Glomerular endothelial cell (primary cell): ENCODE measurements around the gene PATE4. TPM values are rescaled to one million over a fixed set of nuclear protein-coding genes. Genes with fewer than 3 reads are reported as not detected.
"Not testable (repeated sequence)": the region's sequence is repeated elsewhere in the genome, so short reads cannot be mapped to it uniquely, and the experiment has no call there.

Experiments used
- DNase-seq: peaks from one replicate; pipeline ENCODE4 v3.0.0-alpha.2; 2011; ENCODE audit warnings: low read depth, low spot score; ENCODE audit errors: extremely low read depth
- total RNA-seq: library from RNA; depleted of rRNA; stranded (reverse); fragments of >200 nt; gene quantifications from 2 replicates; pipeline ENCODE4 v1.2.3, GENCODE V29; 2015

Gene PATE4, protein sequence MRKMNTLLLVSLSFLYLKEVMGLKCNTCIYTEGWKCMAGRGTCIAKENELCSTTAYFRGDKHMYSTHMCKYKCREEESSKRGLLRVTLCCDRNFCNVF
- not detected in 2 replicates for total RNA-seq

- DNase-seq = no peak
Observed at GRCh38 chr11:125833016-125833415, at the start of gene PATE4. Gene PATE4 (plus strand): TSS chr11:125833316. CDS start chr11:125833360, 44 bp downstream.

GRCh38 chr11:125784678-125785077 is 48.4 kb upstream of the PATE4 start:
- no peak for DNase-seq

DNA sequence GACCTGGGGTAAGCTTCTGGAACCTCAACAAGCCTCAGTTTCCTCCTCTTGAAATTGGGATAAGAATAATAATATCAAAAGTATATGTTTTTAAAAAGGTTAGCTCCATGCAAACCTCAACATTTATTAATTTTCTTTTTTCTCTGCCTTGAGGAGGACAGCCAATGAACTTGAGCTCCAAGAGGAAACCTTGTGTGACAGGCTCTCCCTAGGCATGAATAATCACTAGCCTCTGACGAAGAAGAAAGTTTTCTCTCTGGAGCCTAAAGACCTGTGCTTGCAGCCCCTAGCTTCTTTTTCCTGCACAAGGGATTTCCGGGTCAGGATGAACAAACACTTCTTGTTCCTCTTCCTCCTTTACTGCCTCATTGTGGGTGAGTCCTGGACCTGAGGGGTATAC is 45.3 kb upstream of the PATE4 start, which contains the start of gene PATE3:
TSS of gene PATE3 (plus strand) at position 301 of the 400 bp plus-strand sequence. CDS start at position 326, 25 bp downstream.
- DNase-seq = no peak

GRCh38 chr11:125790825-125791224 is 42.3 kb upstream of the PATE4 start:
- DNase-seq = no peak

- no peak for DNase-seq
Observed at GRCh38 chr11:125797641-125798040, 35.5 kb upstream of the PATE4 start.

GRCh38 chr11:125799808-125800207 is 33.3 kb upstream of the PATE4 start:
- DNase-seq = no peak

DNA sequence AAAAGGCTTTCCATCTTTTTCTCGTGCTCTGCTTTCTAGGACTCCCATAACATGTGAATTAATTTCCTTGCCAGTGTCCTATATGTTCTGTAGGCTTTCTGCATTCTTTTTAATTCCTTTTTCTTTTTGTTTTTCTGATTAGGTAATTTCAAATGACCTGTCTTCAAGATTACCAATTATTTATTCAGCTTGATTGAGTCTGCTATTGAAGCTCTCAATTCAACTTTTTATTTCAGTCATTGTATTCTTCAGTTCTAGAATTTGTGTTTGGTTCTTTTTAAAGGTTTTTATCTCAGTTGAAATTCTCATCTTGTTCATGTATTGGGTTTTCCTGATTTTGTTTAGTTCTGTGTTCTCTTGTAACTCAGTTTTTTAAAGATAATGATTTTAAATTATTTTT is 30.7 kb upstream of the PATE4 start:
- DNase-seq = no peak

GRCh38 chr11:125807909-125808308 is 25.2 kb upstream of the PATE4 start:
- DNase-seq = no peak

DNA sequence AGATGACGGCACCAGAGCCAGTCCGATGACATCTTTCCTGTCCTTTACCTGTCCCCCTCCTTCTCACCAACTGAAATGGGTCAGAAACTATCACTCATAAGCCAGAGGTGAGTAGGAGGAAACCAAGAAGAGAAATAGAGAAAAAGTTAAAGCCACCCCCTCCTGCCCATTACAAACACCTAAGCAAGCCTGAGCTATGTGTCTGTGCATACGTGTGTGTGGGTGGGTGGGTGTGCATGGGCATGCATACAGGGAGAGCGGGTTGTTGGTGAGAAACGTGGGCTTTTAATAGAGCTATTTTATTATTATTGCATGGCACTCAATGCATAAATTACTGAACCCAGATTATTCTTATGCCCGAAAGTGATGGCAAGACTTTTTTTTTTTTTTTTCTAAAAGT is 2.6 kb downstream of the PATE4 start:
- no peak for DNase-seq

DNA sequence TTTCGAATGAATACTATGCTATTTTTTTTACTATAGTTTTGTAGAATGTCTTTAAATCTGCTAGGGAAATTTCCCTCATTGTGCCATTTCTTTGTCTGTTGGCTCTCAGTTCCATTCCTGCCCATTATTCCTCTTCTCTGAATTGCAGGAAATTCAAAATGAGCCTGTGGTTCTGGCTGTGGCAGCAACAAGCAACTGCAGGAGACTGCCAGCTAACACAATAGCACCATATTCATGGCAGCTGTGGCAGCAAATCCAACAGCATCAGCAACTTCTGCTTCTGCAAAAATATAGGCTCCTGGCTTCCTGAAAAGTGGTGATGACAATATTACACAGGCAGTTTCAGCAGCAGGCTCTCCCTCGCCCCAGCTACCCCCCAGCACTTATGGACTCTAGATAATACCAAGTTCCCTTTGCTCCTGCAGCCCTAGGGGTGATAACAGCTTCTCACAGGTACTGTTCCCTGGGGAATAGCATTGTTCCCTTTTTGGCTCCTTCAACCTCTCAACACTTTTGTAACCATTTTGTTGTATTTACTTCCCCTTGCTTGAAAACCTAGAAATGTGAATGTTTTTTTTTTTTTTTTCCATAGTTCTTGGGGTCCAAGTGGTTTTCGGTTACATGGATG is 9.3 kb downstream of the PATE4 start:
- no peak for DNase-seq

DNA sequence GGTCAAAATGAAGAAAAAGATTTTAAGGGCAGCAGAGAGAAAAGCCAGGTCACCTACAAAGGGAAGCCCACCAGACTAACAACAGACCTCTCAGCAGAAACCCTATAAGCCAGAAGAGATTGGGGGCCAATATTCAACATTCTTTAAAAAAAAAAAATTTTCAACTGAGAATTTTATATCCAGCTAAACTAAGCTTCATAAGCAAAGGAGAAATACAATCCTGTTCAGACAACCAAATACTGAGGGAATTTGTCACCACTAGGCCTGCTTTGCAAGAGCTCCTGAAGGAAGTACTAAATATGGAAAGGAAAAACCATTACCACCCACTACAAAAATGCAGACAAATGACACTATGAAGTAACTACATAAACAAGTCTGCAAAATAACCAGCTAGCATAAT is 13.1 kb downstream of the PATE4 start:
- no peak for DNase-seq

- DNase-seq = not testable (repeated sequence)
Observed at GRCh38 chr11:125857670-125858069, 24.6 kb downstream of the PATE4 start.

DNA sequence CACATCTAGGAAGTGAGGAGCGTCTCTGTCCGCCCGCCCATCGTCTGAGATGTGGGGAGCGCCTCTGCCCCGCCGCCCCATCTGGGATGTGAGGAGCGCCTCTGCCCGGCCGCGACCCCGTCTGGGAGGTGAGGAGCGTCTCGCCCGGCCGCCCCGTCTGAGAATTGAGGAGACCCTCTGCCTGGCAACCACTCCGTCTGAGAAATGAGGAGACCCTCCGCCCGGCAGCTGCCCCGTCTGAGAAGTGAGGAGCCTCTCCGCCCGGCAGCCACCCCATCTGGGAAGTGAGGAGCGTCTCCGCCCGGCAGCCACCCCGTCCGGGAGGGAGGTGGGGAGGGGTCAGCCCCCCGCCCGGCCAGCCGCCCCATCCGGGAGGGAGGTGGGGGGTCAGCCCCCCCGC is 29.7 kb downstream of the PATE4 start:
- not testable (repeated sequence) for DNase-seq

GRCh38 chr11:125865354-125865753 is 32.2 kb downstream of the PATE4 start:
- not testable (repeated sequence) for DNase-seq

DNA sequence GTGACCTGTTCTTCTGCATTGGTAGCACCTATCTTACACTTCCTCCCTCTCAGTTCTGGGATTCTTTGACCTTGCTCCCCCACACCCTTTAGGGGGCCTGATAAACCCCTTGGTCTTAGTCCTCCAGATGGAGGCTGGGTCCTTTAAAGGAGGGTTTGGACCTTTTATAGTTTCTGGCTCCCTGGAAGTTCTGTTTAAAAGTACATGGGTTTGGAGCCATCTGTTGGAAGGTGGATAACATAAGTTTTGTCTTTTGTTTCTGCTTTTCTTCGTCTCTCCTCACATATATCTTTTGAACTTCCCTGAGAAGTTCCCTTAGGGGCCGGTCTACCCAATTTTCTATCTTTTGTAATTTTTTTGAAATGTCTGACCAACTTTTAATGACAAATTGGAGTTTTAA is 36.4 kb downstream of the PATE4 start:
- DNase-seq = no peak

DNA sequence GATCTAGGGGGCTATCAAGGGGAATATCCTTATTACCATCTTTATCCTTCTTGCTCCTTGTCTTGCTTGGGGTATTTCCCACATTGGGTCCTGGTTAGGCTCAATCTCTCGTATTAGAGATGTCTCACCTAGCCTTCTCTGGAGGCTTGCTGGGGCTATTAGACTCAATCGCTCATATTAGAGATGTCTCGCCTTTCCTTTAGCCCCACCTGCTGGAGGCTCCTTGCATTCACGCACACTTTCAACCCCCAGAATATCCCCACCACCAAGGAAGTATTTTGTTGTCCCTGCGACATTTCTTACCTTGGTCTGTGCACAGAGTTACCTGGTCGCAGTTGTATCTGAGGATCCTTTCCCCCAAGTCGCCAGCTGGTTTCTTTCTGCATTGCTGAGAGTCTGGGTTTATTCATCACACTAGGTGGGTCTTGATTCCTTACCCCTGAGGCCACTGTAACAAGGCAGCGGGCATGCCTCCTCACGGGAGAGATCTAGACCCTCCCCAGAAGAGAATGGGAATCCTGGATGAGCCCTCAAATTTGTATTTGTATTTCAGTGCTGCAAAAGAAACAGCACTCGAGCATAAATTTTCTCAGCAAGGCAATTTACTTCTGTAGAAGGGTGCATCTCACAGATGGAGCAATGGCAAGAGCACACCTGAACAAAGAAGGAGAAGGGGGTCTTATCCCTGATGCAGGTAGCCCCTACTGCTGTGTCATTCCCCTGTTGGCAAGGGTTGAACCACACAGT is 38.4 kb downstream of the PATE4 start:
- DNase-seq = no peak

DNA sequence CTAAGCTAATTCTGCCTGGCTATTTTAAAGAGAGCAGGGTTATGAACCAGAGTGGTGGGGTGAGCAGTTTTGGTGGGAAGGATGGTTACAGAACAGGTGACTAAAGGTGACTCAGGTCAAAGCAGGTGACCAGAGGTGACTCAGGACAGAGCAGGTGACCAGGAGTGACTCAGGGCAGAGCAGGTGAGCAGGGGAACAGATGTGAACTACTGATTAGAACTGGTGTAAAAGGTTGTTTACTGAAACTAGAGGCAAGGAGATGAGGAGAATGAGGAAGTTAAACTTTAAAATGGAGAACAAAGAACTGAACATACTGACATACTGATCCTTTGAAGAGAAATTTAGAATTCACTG is 39.0 kb downstream of the PATE4 start:
- no peak for DNase-seq

DNA sequence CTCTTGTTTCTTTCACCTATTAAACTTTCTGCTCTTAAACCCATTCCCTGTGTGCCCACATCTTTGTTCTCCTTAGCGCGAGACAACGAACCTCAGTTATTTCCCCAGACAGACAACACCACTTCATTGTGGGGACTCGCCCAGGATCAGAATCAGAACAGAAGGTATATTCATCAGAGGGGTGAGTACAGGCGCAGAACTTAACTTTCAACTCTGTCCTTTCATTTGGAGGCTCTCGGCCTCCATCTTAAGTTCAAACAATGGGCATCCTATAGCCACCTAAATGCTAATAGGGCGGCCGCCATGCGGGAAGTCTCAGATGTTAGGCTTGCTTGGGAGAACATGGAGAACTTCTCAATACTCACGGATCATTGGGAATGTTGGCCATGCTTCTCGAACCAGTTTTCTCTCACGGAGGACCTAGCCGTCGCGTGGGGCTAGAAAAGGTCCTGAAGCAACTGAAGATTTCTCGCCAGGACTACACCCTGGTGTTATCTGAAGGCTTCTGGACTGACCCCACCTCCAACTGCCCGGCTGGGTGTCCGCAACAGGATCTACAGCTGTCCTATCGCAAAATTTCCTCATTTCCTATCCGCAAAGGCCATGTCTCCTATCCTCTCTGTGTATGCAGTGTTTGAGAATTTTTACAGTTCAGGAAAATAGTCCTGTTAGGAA is 40.9 kb downstream of the PATE4 start:
- no peak for DNase-seq

DNA sequence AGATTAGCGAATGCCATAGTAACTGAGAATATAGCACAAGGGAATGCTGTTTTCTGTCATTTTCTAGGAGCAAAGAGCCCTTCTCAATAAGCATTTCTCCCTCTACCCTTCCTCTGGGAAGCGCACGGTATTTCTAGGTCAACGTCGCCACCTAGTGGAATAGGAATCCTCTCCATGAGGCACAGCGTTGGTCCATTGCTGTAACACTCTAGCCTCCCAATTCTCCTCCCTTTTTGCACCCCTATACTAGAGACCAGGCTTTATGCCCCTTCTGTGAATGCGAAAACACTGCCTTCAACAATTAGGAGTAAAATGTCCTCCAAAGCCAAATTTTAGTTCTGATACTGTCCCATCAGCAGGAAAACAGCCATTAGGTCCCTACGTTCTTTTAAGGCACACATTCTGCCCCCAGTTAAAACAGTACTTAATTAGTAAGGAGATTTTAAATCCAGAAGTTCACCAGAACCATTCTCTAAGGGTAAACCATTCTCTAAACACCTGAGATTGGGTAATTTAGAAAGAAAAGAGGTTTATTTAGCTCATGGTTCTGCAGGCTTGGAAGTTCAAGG is 41.5 kb downstream of the PATE4 start:
- DNase-seq = peak; percentile 58

DNA sequence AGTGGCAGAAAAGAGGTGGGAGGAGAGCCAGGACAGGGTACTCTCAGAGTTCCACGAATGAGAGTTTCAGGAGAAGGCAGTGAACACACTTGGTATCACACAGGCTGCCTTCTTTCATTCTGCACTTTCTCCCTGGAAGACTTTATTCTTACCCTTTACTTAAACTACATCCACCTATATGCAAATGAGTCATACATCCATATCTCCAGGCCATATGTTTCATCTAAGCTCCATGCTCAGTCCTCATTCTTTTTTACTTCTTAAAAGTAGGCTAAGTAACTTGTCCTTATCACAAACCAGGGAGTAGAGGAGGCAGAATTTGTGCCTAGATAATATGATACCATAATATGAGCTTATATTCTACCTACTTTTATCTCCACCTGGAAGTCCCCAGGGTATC is 48.2 kb downstream of the PATE4 start:
- no peak for DNase-seq

- DNase-seq = no peak
Observed at GRCh38 chr11:125883375-125883774, 50.3 kb downstream of the PATE4 start.
